DMS114 treated with DMSO at 0.1 percent for 48 hours (cell line): ENCODE data around the gene EIF2S1.
"Not testable (repeated sequence)": the region's sequence is repeated elsewhere in the genome, so short reads cannot be mapped to it uniquely, and the experiment has no call there.

Experiments
- DNase-seq: peaks from one replicate; lab custom pipeline; 2025; ENCODE audit not compliant: unreplicated experiment; lab: John Stamatoyannopoulos, UW

Gene EIF2S1

DNA sequence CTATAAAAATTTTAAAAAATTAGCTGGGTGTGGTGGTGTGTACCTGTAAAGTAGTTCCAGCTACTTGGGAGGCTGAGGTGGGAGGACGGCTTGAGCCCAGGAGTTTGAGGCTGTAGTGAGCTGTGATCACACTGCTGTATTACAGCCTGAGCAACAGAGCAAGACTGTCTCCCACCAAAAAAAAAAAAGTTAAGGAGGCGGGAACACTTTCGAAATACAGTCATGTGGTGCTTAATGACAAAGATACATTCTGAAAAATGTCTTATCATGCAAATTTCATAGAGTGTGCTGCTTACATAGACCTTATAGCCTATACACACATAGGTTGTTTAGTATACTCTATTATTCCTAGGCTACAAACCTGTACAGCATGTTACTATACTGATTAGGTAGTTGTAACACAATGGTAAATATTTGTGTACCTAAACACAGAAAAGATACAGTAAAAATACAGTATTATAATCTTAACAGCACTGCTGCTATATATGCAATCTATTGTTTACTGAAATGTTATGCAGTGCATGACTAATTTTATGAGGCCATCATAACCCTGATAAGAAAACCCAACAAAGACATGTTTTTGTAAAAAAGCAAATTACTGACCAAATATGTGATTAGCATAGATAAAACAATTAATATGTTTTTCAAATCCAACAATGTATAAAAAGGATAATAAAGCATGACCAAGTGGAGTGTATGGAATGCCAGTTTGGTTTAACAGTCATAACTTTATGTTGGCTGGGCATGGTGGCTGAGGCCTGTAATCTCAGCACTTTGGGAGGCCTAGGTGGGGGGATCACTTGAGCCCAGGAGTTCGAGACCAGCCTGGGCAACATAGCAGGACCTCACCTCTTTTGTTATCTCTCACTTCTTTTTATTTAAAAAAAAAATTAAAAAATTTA is 11.4 kb downstream of the EIF2S1 start:
- DNase-seq = no peak

DNA sequence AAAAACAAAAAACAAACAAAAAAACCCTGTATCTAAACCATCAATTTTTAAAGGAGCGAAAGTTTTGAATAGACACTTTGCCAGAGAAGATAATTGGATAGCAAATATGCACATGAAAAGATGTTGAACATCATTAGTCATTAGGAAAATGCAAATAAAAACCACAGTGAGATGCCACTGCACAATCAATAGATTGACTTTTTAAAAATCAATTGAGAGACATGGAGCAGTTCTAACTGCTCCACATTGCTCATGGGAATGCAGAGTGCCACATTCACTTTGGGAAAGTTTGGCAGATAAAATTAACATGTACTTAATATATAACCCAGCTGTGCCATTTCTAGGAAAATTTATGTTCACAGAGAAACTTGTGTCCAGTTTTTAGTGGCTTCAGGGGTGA is 12.7 kb downstream of the EIF2S1 start:
- no peak for DNase-seq

DNA sequence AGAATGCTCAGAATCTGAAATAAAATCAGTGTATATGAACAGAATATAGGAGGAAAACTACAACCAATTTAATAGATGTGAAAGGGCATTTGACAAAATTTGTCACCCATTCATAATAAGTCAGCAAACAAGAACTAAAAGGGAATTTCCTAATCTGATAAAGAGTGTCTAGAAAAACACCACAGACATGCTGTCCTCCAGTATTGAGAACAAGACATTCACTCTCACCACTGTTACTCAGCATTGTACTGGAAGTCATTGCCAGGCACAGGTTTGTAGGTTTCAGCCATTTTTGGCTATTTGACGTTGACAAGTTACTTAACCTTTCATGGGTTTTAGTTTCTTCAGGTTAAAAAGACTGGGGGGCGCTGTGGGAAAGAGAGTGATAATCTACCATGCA is 13.2 kb downstream of the EIF2S1 start:
- DNase-seq = no peak

- no peak for DNase-seq
Observed at GRCh38 chr14:67377916-67378315, 17.8 kb downstream of the EIF2S1 start.

DNA sequence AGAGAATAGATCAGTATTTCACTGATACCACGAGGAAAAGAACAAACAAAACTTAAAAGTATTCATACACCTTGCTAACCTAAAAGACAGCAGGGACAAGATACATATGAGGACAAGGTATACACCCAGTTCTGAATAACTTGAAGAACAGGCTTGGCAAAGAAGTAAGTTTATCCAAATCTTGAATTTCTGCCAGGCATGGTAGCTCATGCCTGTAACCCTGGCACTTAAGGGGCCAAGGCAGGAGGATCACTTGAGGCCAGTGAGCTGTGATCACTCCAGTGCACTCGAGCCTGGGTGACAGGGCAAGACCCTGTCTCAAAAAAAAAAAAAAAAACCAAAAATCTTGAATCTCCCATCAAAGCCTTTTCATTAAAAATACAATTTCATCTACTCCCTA is 25.0 kb downstream of the EIF2S1 start:
- no peak for DNase-seq

DNA sequence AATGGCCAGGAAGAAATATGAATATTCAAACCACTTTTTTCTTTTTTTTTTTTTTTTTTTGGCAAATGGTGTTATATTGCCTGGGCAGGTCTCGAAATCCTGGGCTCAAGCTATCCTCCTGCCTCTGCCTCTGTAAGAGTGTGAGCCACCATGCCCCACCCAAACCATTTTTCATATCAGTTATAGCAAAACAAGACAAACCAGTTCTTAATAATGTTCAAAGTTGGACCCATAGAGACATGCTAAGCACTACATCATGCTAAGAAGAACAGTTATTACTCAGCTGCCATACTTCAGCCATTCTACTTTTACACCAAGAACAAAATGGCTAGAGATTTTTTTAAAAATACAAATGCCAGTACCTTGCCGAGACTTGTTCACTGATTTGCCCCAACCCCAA is 25.5 kb downstream of the EIF2S1 start:
- DNase-seq = no peak

DNA sequence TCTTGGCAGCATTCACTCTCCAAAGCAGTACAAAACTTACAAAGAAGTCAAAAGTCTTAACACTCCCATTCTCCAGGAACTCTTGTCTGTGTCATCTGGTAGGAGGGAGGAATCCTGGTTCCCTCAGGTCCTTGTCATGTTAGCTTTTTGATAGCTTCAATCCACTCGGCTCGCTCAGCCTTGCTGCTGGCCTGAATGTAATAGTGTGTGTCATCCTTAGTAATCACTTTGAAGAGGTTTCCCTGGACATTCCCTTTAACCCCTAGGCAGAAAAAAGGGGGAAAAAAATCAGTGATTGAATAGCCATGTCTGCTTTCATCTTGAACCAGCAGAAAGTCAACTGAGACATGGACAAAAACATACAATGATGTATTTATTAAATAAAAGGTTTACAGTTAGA is 27.1 kb downstream of the EIF2S1 start:
- DNase-seq = no peak

DNA sequence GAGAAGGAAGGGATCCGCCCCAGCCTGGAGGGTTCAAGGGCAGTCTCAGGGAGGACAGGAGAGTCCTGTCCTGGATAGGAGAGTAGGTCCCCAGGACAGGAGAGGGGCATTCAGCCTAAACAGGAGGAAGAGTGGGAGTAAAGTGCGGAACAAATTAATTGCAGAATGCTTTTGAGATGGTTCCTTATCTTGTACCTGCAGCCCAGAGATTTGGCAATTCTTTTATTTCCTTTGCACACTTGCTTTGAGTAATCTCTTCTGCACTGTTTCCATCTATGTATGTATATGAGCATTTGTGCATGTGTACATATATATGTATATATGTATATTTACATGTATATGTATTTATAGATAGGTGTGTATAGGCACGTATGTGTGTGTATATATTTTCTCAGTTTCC is 29.1 kb downstream of the EIF2S1 start:
- DNase-seq = no peak

- no peak for DNase-seq
Observed at GRCh38 chr14:67389811-67390534, 29.8 kb downstream of the EIF2S1 start.

GRCh38 chr14:67391268-67391667 is 31.1 kb downstream of the EIF2S1 start:
- no peak for DNase-seq

DNA sequence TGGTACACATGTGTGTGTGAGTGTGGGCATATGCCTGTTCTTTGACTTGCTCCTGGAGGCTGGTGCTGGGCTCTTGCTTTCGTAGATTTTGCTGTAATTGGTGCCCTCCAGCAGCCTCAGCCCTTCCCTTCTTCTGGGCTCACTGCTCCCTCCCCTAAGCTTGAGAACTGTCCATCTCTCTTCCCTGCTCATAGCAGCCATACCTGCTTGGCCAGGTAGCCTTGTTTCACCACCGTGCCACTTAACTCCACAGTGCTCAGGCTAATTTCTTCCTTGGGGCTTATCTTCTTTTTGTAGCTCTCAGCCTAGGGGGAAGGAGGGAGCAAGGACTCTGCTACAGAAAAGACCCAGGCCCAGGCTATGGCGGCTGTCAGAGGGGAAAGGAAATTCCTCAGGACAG is 32.0 kb downstream of the EIF2S1 start:
- no peak for DNase-seq

- DNase-seq = no peak
Observed at GRCh38 chr14:67392800-67393199, 32.7 kb downstream of the EIF2S1 start.

GRCh38 chr14:67393689-67394088 is 33.6 kb downstream of the EIF2S1 start:
- no peak for DNase-seq

DNA sequence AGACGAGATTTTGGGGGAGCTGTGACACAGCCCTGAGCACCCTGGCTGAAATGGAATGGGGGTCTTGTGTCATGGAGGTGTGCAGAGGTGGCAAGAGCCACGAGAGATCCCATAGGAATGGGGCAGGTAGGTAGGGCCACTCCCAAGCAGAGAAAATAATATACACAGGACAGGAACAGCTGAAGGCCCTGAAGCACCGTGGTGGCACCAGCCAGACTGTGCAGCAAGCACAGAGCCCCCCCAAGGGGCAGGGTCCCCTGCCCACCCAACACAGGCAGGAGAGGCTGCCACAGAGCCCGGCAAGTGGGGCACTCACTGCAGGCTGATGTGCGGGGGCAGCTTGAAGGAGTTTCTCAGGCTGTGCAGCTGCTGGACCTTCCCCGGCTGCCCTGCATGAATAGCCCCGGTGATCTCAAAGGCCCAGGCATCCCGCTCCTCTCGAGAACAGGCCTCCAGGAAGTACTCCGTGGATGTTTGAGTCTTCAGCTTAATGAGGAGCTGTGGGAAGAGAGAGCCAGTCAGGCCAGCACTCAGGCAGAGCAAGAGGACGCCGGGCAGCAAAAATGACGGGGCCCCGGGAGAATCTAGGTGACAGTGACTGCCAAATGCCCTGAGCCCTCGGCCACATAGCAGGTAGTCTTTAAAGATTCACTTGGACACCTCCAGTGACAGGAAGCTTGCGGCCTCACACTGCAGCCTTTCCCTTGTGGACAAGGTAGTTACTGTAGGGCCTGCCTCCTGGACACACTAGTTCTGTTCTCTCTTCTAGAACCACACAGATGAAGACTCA is 35.2 kb downstream of the EIF2S1 start:
- DNase-seq = no peak

DNA sequence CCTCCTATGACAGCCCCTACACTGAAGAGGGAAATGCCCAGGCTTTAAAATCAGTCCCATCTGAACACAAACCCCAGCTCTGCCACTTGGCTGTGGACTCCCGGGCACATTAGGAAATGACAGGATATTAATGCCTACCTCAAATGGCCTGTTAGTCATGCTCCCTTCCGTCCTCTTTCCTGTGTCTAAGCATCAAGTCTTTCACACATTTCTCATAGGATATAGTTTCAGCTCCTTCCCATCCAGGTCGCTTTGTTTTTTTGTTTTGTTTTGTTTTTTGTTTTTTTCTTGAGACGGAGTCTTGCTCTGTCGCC is 35.7 kb downstream of the EIF2S1 start:
- DNase-seq = no peak

GRCh38 chr14:67396381-67396970 is 36.3 kb downstream of the EIF2S1 start:
- no peak for DNase-seq

- no peak for DNase-seq
Observed at GRCh38 chr14:67397536-67397935, 37.4 kb downstream of the EIF2S1 start.

- no peak for DNase-seq
Observed at GRCh38 chr14:67400434-67400833, 40.3 kb downstream of the EIF2S1 start.

GRCh38 chr14:67405771-67406170 is 45.6 kb downstream of the EIF2S1 start:
- no peak for DNase-seq

- not testable (repeated sequence) for DNase-seq
Observed at GRCh38 chr14:67408122-67408801, 48.1 kb downstream of the EIF2S1 start.

- no peak for DNase-seq
Observed at GRCh38 chr14:67409461-67409860, 49.3 kb downstream of the EIF2S1 start.
